NB4 (cell line): ENCODE measurements around the gene NIPBL.

Source experiments
- CTCF ChIP-seq: IDR thresholded peaks from one replicate; pipeline ENCODE4 v1.5.1; 2012; ENCODE audit warnings: low read depth, low read length
- MAX ChIP-seq: IDR thresholded peaks from 2 replicates; pipeline ENCODE4 v1.6.1; 2011; ENCODE audit warnings: low read depth, low read length

GRCh38 chr5:36882250-36882649 is 5.7 kb downstream of the NIPBL start:
- no peak for TF ChIP-seq MAX
- no peak for TF ChIP-seq CTCF
